Astrocyte (in vitro differentiated cells and primary cell): ENCODE results near the gene FAM227A. TPM values are rescaled to one million over a fixed set of nuclear protein-coding genes. Genes with fewer than 3 reads are reported as not detected.

Source experiments
- DNase-seq: peaks from one replicate; pipeline ENCODE4 v3.0.0-alpha.2; 2010; ENCODE audit warnings: low read depth
- FAIRE-seq: peaks from 2 replicates; lab custom pipeline; 2011; peaks lifted over from hg19 to GRCh38; lab: Jason Lieb, UNC
- H2AFZ ChIP-seq: 2 replicates; pipeline ENCODE4 v1.6.0; 2012; ENCODE audit warnings: low read depth, low read length, inconsistent platforms
- H3K27ac ChIP-seq: 2 replicates; pipeline ENCODE4 v1.5.1; 2011; ENCODE audit warnings: low read depth, low read length, inconsistent platforms
- H3K27me3 ChIP-seq: 2 replicates; pipeline ENCODE4 v1.6.0; 2011; ENCODE audit warnings: low read length, inconsistent platforms; ENCODE audit not compliant: insufficient read depth
- H3K36me3 ChIP-seq: 2 replicates; pipeline ENCODE4 v1.5.1; 2011; ENCODE audit warnings: low read length, inconsistent platforms; ENCODE audit not compliant: insufficient read depth
- H3K4me1 ChIP-seq: 2 replicates; pipeline ENCODE4 v1.5.1; 2011; ENCODE audit warnings: low read length, inconsistent platforms; ENCODE audit not compliant: insufficient read depth
- H3K4me2 ChIP-seq: 2 replicates; pipeline ENCODE4 v1.6.0; 2012; ENCODE audit warnings: low read length, inconsistent platforms
- H3K4me3 ChIP-seq: 2 replicates; pipeline ENCODE4 v1.5.1; 2011; ENCODE audit warnings: low read depth, mild to moderate bottlenecking, low read length, inconsistent platforms; ENCODE audit not compliant: insufficient read depth
- H3K79me2 ChIP-seq: 2 replicates; pipeline ENCODE4 v1.6.0; 2012; ENCODE audit warnings: mild to moderate bottlenecking, low read length, inconsistent platforms; ENCODE audit not compliant: insufficient read depth
- H3K9ac ChIP-seq: 2 replicates; pipeline ENCODE4 v1.6.0; 2012; ENCODE audit warnings: mild to moderate bottlenecking, low read length, inconsistent platforms
- H3K9me3 ChIP-seq: 2 replicates; pipeline ENCODE4 v1.5.1; 2012; ENCODE audit warnings: low read depth, mild to moderate bottlenecking, low read length, inconsistent platforms; ENCODE audit not compliant: insufficient read depth
- H4K20me1 ChIP-seq: 2 replicates; pipeline ENCODE4 v1.6.0; 2012; ENCODE audit warnings: low read length, inconsistent platforms; ENCODE audit not compliant: insufficient read depth
- H3K27ac Mint-ChIP-seq: one replicate; pipeline ENCODE4 v1.8.0; 2021; ENCODE audit warnings: mild to moderate bottlenecking, mixed read lengths; ENCODE audit not compliant: unreplicated experiment
- H3K27me3 Mint-ChIP-seq: one replicate; pipeline ENCODE4 v1.8.0; 2021; ENCODE audit warnings: low read depth, mixed read lengths; ENCODE audit not compliant: unreplicated experiment
- H3K36me3 Mint-ChIP-seq: one replicate; pipeline ENCODE4 v1.8.0; 2021; ENCODE audit warnings: low read depth, mixed read lengths; ENCODE audit not compliant: unreplicated experiment
- H3K4me1 Mint-ChIP-seq: one replicate; pipeline ENCODE4 v1.8.0; 2021; ENCODE audit warnings: low read depth, mixed read lengths; ENCODE audit not compliant: unreplicated experiment
- H3K4me3 Mint-ChIP-seq: one replicate; pipeline ENCODE4 v1.8.0; 2021; ENCODE audit warnings: mild to moderate bottlenecking, moderate library complexity, mixed read lengths; ENCODE audit not compliant: unreplicated experiment
- H3K9me3 Mint-ChIP-seq: one replicate; pipeline ENCODE4 v1.8.0; 2021; ENCODE audit warnings: mild to moderate bottlenecking, mixed read lengths; ENCODE audit not compliant: unreplicated experiment
- EZH2 ChIP-seq: IDR thresholded peaks from 2 replicates; pipeline ENCODE4 v1.6.1; 2012; ENCODE audit warnings: mild to moderate bottlenecking, low read length, inconsistent platforms; ENCODE audit not compliant: insufficient read depth
- total RNA-seq: library from RNA; stranded (reverse); gene quantifications from 2 replicates; pipeline ENCODE4 v1.2.1, GENCODE V29; 2021
- TF ChIP-seq, protein P1 (sequence below): IDR thresholded peaks from 2 replicates; pipeline ENCODE4 v1.5.1; 2011; ENCODE audit warnings: low read depth, mild to moderate bottlenecking, inconsistent platforms, low read length, moderate library complexity; ENCODE audit not compliant: insufficient read depth

Gene FAM227A
- total RNA-seq, 1 donor from 2014 or later = 3.4 TPM

DNA sequence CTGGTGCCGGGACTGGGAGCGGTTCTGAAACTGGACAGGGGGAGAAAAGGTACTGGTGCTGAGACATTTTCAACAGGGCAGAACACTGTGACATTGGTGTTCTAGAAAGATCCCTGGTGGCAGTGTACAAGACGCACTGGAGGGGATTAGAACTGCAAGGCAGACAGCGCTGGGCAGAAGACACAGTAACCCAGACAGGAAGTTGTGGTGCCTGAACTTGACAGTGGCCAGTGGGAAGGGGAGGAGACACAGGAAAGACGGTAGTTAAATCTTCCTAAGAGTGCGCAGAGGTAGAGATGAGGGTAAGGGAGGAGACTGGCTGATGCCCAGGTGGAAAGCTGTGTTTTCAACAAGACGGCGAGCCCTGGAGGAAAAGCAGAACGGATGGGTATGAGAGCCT is 24.5 kb downstream of the FAM227A start:
- Histone ChIP-seq H3K9me3 (no peaks in the 10 kb centered on the region), H3K4me3 (no peak overlapping the region), H3K27ac (no peak overlapping the region), H3K27me3 (no peaks in the 10 kb centered on the region), H4K20me1 (no peaks in the 10 kb centered on the region), H3K4me2 (no peak overlapping the region), H2AFZ (no peak overlapping the region), H3K36me3 (no peaks in the 10 kb centered on the region), H3K9ac (no peak overlapping the region), H3K4me1 (no peaks in the 10 kb centered on the region), H3K79me2 (no peaks in the 10 kb centered on the region)
- Mint-ChIP-seq H3K4me3 (no peak overlapping the region), H3K36me3 (peaks cover 19% of the 10 kb centered on the region), H3K27ac (no peak overlapping the region), H3K9me3 (no peaks in the 10 kb centered on the region), H3K27me3 (peaks cover 3% of the 10 kb centered on the region), H3K4me1 (no peaks in the 10 kb centered on the region)
- DNase-seq = no peak
- TF ChIP-seq, protein P1, sequence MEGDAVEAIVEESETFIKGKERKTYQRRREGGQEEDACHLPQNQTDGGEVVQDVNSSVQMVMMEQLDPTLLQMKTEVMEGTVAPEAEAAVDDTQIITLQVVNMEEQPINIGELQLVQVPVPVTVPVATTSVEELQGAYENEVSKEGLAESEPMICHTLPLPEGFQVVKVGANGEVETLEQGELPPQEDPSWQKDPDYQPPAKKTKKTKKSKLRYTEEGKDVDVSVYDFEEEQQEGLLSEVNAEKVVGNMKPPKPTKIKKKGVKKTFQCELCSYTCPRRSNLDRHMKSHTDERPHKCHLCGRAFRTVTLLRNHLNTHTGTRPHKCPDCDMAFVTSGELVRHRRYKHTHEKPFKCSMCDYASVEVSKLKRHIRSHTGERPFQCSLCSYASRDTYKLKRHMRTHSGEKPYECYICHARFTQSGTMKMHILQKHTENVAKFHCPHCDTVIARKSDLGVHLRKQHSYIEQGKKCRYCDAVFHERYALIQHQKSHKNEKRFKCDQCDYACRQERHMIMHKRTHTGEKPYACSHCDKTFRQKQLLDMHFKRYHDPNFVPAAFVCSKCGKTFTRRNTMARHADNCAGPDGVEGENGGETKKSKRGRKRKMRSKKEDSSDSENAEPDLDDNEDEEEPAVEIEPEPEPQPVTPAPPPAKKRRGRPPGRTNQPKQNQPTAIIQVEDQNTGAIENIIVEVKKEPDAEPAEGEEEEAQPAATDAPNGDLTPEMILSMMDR = no peak
- TF ChIP-seq EZH2 = no peak
- no peak for FAIRE-seq

GRCh38 chr22:38629108-38629507 is 27.1 kb downstream of the FAM227A start:
- Histone ChIP-seq H3K4me3 (no peak overlapping the region), H3K79me2 (no peaks in the 10 kb centered on the region), H3K36me3 (no peaks in the 10 kb centered on the region), H2AFZ (no peak overlapping the region), H3K9ac (no peak overlapping the region), H3K4me2 (no peak overlapping the region), H4K20me1 (no peaks in the 10 kb centered on the region), H3K4me1 (no peaks in the 10 kb centered on the region), H3K27me3 (no peaks in the 10 kb centered on the region), H3K9me3 (no peaks in the 10 kb centered on the region), H3K27ac (no peak overlapping the region)
- no peaks in the 10 kb centered on the region for H3K9me3 Mint-ChIP-seq
- no peak for DNase-seq
- H3K4me1 Mint-ChIP-seq = no peaks in the 10 kb centered on the region
- H3K4me3 Mint-ChIP-seq = no peak overlapping the region
- peaks cover 15% of the 10 kb centered on the region for H3K36me3 Mint-ChIP-seq
- H3K27ac Mint-ChIP-seq = no peak overlapping the region
- TF ChIP-seq, protein P1 = no peak
- TF ChIP-seq EZH2 = no peak
- H3K27me3 Mint-ChIP-seq = peaks cover 3% of the 10 kb centered on the region
- FAIRE-seq = no peak

DNA sequence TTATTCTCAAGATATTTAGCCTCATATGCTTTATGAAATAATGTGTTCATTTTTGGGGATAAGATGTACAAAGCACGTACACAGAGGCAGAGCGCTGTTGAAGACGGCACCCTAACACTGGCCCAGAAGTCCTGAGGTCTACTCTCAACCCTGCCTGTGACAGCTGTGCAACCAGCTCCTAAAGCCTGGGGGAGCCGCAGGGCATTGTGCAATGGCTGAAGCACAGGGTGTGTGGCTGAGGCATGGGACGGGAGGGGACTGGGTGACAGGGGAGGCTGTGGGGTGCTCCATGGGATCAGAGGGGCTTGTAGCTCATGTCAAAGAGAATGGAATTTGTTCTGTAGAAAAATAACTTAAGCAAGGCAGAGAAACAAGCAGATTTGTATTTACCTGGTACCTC is 27.7 kb downstream of the FAM227A start:
- Histone ChIP-seq H2AFZ (no peak overlapping the region), H3K36me3 (no peaks in the 10 kb centered on the region), H3K4me2 (no peak overlapping the region), H4K20me1 (no peaks in the 10 kb centered on the region), H3K9me3 (no peaks in the 10 kb centered on the region), H3K4me1 (no peaks in the 10 kb centered on the region), H3K27ac (no peak overlapping the region), H3K4me3 (no peak overlapping the region), H3K27me3 (no peaks in the 10 kb centered on the region), H3K9ac (no peak overlapping the region), H3K79me2 (no peaks in the 10 kb centered on the region)
- H3K36me3 Mint-ChIP-seq = peaks cover 15% of the 10 kb centered on the region
- no peaks in the 10 kb centered on the region for H3K4me1 Mint-ChIP-seq
- H3K27ac Mint-ChIP-seq = no peak overlapping the region
- DNase-seq (no peak), FAIRE-seq (no peak)
- no peak overlapping the region for H3K4me3 Mint-ChIP-seq
- H3K27me3 Mint-ChIP-seq = peaks cover 3% of the 10 kb centered on the region
- no peaks in the 10 kb centered on the region for H3K9me3 Mint-ChIP-seq
- TF ChIP-seq, protein P1 = no peak
- no peak for TF ChIP-seq EZH2
